WTC11 (cell line): ENCODE measurements around the gene BRCA1.
"Not testable (repeated sequence)": the region's sequence is repeated elsewhere in the genome, so short reads cannot be mapped to it uniquely, and the experiment has no call there.

Source experiments
- CREM ChIP-seq: sonication (generic); formaldehyde crosslinking; IDR thresholded peaks from 2 replicates; pipeline ENCODE4 v1.8.1; 2022; ENCODE audit warnings: mild to moderate bottlenecking, missing genetic modification reagents, moderate library complexity
- CTCF ChIP-seq: fragments of 200-600 bp; IDR thresholded peaks from 2 replicates; pipeline ENCODE4 v1.8.0; 2022; ENCODE audit warnings: antibody characterized with exemption
- IRF1 ChIP-seq: sonication (generic); formaldehyde crosslinking; IDR thresholded peaks from 2 replicates; pipeline ENCODE4 v1.8.0; 2023; ENCODE audit warnings: missing genetic modification reagents
- SP1 ChIP-seq: sonication (generic); formaldehyde crosslinking; conservative IDR thresholded peaks from 2 replicates; pipeline ENCODE4 v1.8.1; 2022; ENCODE audit warnings: missing genetic modification reagents
- TEAD1 ChIP-seq: sonication (generic); formaldehyde crosslinking; IDR thresholded peaks from 2 replicates; pipeline ENCODE4 v1.8.0; 2022; ENCODE audit warnings: mild to moderate bottlenecking, missing genetic modification reagents

- TF ChIP-seq CTCF; IRF1 (CRISPR knock-in tag); SP1; CREM (CRISPR knock-in tag); TEAD1 (CRISPR knock-in tag): not testable (repeated sequence)
Observed at GRCh38 chr17:43053008-43053407, 72.2 kb downstream of the BRCA1 start.
